GM23248 (cell line): Measurements from ENCODE around the gene ZNF622. TPM values are rescaled to one million over a fixed set of nuclear protein-coding genes. Genes with fewer than 3 reads are reported as not detected.

Experiments
- DNase-seq: peaks from one replicate; pipeline ENCODE4 v3.0.0-alpha.2; 2015
- H2AFZ ChIP-seq: fragments of 200-600 bp; sonication (generic); 2 replicates; pipeline ENCODE4 v1.6.1; 2016; ENCODE audit warnings: antibody characterized with exemption
- H3F3A ChIP-seq: fragments of 200-600 bp; sonication (generic); 2 replicates; pipeline ENCODE4 v1.6.1; 2016; ENCODE audit warnings: mild to moderate bottlenecking, antibody characterized with exemption, mixed run types; ENCODE audit not compliant: insufficient read depth
- H3K27ac ChIP-seq: fragments of 200-600 bp; sonication (generic); 2 replicates; pipeline ENCODE4 v1.5.1; 2016; ENCODE audit warnings: mild to moderate bottlenecking
- H3K27me3 ChIP-seq: fragments of 200-600 bp; sonication (generic); replicated peaks from 2 replicates; pipeline ENCODE4 v1.6.1; 2016; ENCODE audit warnings: mild to moderate bottlenecking; ENCODE audit not compliant: insufficient read depth
- H3K36me3 ChIP-seq: fragments of 200-600 bp; sonication (generic); 2 replicates; pipeline ENCODE4 v1.6.1; 2016; ENCODE audit warnings: low read depth, mild to moderate bottlenecking
- H3K4me1 ChIP-seq: fragments of 200-600 bp; sonication (generic); 2 replicates; pipeline ENCODE4 v1.6.1; 2016; ENCODE audit warnings: mild to moderate bottlenecking; ENCODE audit not compliant: insufficient read depth
- H3K4me2 ChIP-seq: fragments of 200-600 bp; sonication (generic); one replicate; pipeline ENCODE4 v1.6.1; 2016; ENCODE audit warnings: mild to moderate bottlenecking; ENCODE audit not compliant: unreplicated experiment
- H3K4me3 ChIP-seq: fragments of 200-600 bp; sonication (generic); 2 replicates; pipeline ENCODE4 v1.5.1; 2016; ENCODE audit warnings: mild to moderate bottlenecking
- H3K79me2 ChIP-seq: fragments of 200-600 bp; sonication (generic); 2 replicates; pipeline ENCODE4 v1.6.1; 2016; ENCODE audit warnings: mild to moderate bottlenecking; ENCODE audit not compliant: insufficient read depth
- H3K9ac ChIP-seq: fragments of 200-600 bp; sonication (generic); 2 replicates; pipeline ENCODE4 v1.6.1; 2016; ENCODE audit warnings: mild to moderate bottlenecking
- H3K9me2 ChIP-seq: fragments of 200-600 bp; sonication (generic); 2 replicates; pipeline ENCODE4 v1.6.1; 2016; ENCODE audit warnings: mixed run types, mild to moderate bottlenecking, moderate library complexity; ENCODE audit not compliant: insufficient read depth
- H3K9me3 ChIP-seq: fragments of 200-600 bp; sonication (generic); one replicate; pipeline ENCODE4 v1.6.1; 2017; ENCODE audit warnings: low read depth
- H4K20me1 ChIP-seq: fragments of 200-600 bp; sonication (generic); 2 replicates; pipeline ENCODE4 v1.6.0; 2016; ENCODE audit not compliant: insufficient read depth
- EZH2 ChIP-seq: fragments of 200-600 bp; sonication (generic); IDR thresholded peaks from 2 replicates; pipeline ENCODE4 v1.6.1; 2018; ENCODE audit warnings: antibody characterized with exemption, mild to moderate bottlenecking; ENCODE audit not compliant: insufficient read depth, poor library complexity, severe bottlenecking
- EZH2phosphoT487 ChIP-seq: fragments of 200-600 bp; sonication (generic); IDR thresholded peaks from 2 replicates; pipeline ENCODE4 v1.6.1; 2018; ENCODE audit warnings: antibody characterized with exemption, moderate library complexity, mild to moderate bottlenecking, low read depth; ENCODE audit not compliant: insufficient read depth
- WGBS, 2 experiments: methylation state at CpG; one replicate each; pipeline ENCODE4 v1.1.6; 2015 to 2017; ENCODE audit warnings: low lambda C conversion rate in 2 of 2, low coverage in 1 of 2; ENCODE audit errors: missing lambda C conversion rate in 2 of 2; 5-methylcytosine and 5-hydroxymethylcytosine counted together
- in situ Hi-C: fragments of 300-500 bp; cut with MboI; formaldehyde crosslinking; loops from 2 replicates; pipeline ENCODE4 v1.15.0; 2020
- polyA plus RNA-seq: library from polyadenylated mRNA; unstranded; fragments of >200 nt; fragmentation: Nextera tagmentation; extraction: Ambion mirVana; gene quantifications from 2 replicates; pipeline ENCODE4 v1.2.1, GENCODE V29; 2016
- total RNA-seq: library from RNA; depleted of rRNA; stranded (reverse); fragments of >200 nt; shearing (Covaris generic); gene quantifications from 2 replicates; pipeline ENCODE4 v1.2.3, GENCODE V29; 2014

ZNF622 gene
- total and polyA plus RNA-seq, 2 experiments from 2014 or later: 52.1 to 58.1 TPM

GRCh38 chr5:16411741-16412455 is 53.7 kb downstream of the ZNF622 start:
- 72 to 80% methylated on average over 3 of the region's 3 CpGs for WGBS, 2 experiments
- DNase-seq: peak; percentile 85

GRCh38 chr5:16411235-16411634 is 54.4 kb downstream of the ZNF622 start:
- Histone ChIP-seq H3K36me3 (no peaks in the 10 kb centered on the region), H3K9ac (no peak overlapping the region), H3K27ac (no peak overlapping the region), H3K4me1 (peaks cover 29% of the 10 kb centered on the region), H4K20me1 (no peaks in the 10 kb centered on the region), H3K4me2 (peak overlapping the region; percentile 47), H3K79me2 (no peaks in the 10 kb centered on the region), H3K9me2 (no peaks in the 10 kb centered on the region; the same call in 1 of the 2 replicates), H3K4me3 (no peak overlapping the region), H2AFZ (no peak overlapping the region), H3K27me3 (no peaks in the 10 kb centered on the region), H3F3A (peaks cover 19% of the 10 kb centered on the region), H3K9me3 (no peaks in the 10 kb centered on the region)
- TF ChIP-seq EZH2phosphoT487: no peak
- TF ChIP-seq EZH2: no peak
- in situ Hi-C loops: no loop called here
- 41 to 46% methylated on average over 9 of the region's 9 CpGs for WGBS, 2 experiments
- DNase-seq: peak; percentile 75

More at GRCh38 chr5:16411741-16412455, 53.7 kb downstream of the ZNF622 start:
- no peak for TF ChIP-seq EZH2
- no peak for TF ChIP-seq EZH2phosphoT487
- peaks cover 29% of the 10 kb centered on the region for H3K4me1 ChIP-seq
- H3K4me3 ChIP-seq: no peak overlapping the region; the same call in 1 of the 2 replicates
- no peaks in the 10 kb centered on the region for H3K27me3 ChIP-seq
- no peaks in the 10 kb centered on the region for H4K20me1 ChIP-seq
- no peak overlapping the region for H2AFZ ChIP-seq
- H3K36me3 ChIP-seq: no peaks in the 10 kb centered on the region
- no peaks in the 10 kb centered on the region for H3K79me2 ChIP-seq
- no peaks in the 10 kb centered on the region; the same call in 1 of the 2 replicates for H3K9me2 ChIP-seq
- H3K27ac ChIP-seq: peak overlapping the region; percentile 43
- H3K9me3 ChIP-seq: no peaks in the 10 kb centered on the region
- no peak overlapping the region for H3K9ac ChIP-seq
- in situ Hi-C loops: no loop called here
- H3K4me2 ChIP-seq: peak overlapping the region; percentile 47
- peaks cover 19% of the 10 kb centered on the region for H3F3A ChIP-seq

GRCh38 chr5:16410338-16410737 is 55.3 kb downstream of the ZNF622 start:
- Histone ChIP-seq H3F3A (peaks cover 19% of the 10 kb centered on the region), H3K4me3 (no peak overlapping the region), H3K27me3 (no peaks in the 10 kb centered on the region), H3K9me2 (no peaks in the 10 kb centered on the region; the same call in 1 of the 2 replicates), H3K9me3 (no peaks in the 10 kb centered on the region), H3K79me2 (no peaks in the 10 kb centered on the region), H4K20me1 (no peaks in the 10 kb centered on the region), H3K4me2 (no peak overlapping the region), H3K9ac (no peak overlapping the region), H2AFZ (no peak overlapping the region), H3K4me1 (peaks cover 29% of the 10 kb centered on the region), H3K27ac (no peak overlapping the region), H3K36me3 (no peaks in the 10 kb centered on the region)
- DNase-seq: no peak
- in situ Hi-C loops: no loop called here
- 27 to 28% methylated on average over 2 of the region's 2 CpGs for WGBS, 2 experiments
- TF ChIP-seq EZH2phosphoT487 (no peak), EZH2 (no peak)

GRCh38 chr5:16406630-16407029 is 59.0 kb downstream of the ZNF622 start:
- H4K20me1 ChIP-seq: no peaks in the 10 kb centered on the region
- WGBS, 2 experiments: 49 to 59% methylated on average over 1 of the region's 1 CpG
- DNase-seq: no peak
- H3K4me1 ChIP-seq: peaks cover 9% of the 10 kb centered on the region
- H3K9ac ChIP-seq: no peak overlapping the region
- H3K27ac ChIP-seq: no peak overlapping the region
- in situ Hi-C loops: no loop called here
- no peak overlapping the region for H2AFZ ChIP-seq
- no peak overlapping the region for H3K4me2 ChIP-seq
- no peaks in the 10 kb centered on the region for H3K9me3 ChIP-seq
- H3K36me3 ChIP-seq: no peaks in the 10 kb centered on the region
- H3F3A ChIP-seq: peaks cover 7% of the 10 kb centered on the region
- TF ChIP-seq EZH2 (no peak), EZH2phosphoT487 (no peak)
- H3K9me2 ChIP-seq: no peaks in the 10 kb centered on the region; the same call in 1 of the 2 replicates
- H3K27me3 ChIP-seq: no peaks in the 10 kb centered on the region
- H3K79me2 ChIP-seq: no peaks in the 10 kb centered on the region
- no peak overlapping the region for H3K4me3 ChIP-seq
